Measurements from ENCODE around the gene TRIP13. TPM values are rescaled to one million over a fixed set of nuclear protein-coding genes. Genes with fewer than 3 reads are reported as not detected.
"Not testable (repeated sequence)": the region's sequence is repeated elsewhere in the genome, so short reads cannot be mapped to it uniquely, and the experiment has no call there.

Gene TRIP13, protein sequence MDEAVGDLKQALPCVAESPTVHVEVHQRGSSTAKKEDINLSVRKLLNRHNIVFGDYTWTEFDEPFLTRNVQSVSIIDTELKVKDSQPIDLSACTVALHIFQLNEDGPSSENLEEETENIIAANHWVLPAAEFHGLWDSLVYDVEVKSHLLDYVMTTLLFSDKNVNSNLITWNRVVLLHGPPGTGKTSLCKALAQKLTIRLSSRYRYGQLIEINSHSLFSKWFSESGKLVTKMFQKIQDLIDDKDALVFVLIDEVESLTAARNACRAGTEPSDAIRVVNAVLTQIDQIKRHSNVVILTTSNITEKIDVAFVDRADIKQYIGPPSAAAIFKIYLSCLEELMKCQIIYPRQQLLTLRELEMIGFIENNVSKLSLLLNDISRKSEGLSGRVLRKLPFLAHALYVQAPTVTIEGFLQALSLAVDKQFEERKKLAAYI
- total RNA-seq = 1 to 10 TPM; 1.2 to 8.3 (median 3.5) TPM

DNA sequence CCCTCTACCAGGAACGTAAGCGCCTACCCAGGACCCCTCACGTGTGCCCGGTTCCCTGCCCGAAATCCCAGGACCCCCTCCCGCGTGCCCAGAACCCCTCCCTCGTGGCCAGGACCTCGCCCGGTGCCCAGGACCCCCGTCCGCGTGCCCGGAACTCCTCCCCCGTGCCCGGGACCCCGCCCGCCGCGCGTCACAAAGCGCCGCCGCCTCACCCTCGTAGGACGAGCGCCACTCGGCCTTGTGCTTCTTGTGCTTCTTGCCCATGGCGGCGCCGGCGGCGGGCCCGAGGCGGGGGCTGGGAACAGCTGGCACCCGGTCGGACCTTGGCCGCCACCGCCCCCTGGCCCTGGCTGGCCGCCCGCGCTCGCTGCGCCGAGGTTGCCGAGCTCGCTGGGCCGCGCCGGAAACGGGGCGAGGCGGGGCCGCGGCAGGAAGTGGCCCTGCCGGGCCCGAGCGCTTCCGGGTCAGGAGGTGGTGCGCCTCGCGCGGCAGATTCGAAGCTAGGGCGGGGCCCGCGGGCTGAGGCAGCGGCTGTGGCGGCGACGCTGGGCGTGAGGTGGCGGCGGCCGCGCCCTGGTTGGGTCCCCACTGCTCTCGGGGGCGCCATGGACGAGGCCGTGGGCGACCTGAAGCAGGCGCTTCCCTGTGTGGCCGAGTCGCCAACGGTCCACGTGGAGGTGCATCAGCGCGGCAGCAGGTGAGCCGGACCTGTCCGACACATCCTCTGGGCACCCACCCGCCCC, at the start of gene TRIP13, which contains the start of gene BRD9:
Gene TRIP13 (plus strand): TSS at position 491 of the 743 bp plus-strand sequence. CDS start 115 bp downstream, at position 606.
Gene BRD9 (minus strand): TSS at position 408 of the 743 bp plus-strand sequence. CDS start 144 bp downstream, at position 264.
- H3K27me3 ChIP-seq = no peaks in the 10 kb centered on the region
- H3K9me3 ChIP-seq = no peaks in the 10 kb centered on the region
- H3K4me3 ChIP-seq = peak within 1 kb of the TSS; percentile 75 to 95 (median 78)
- peak; percentile 71 to 96 (median 91) for DNase-seq
- peaks cover 0 to 21% (median 13%) of the 10 kb centered on the region in 4 donors for H3K4me1 ChIP-seq
- TF ChIP-seq POLR2A (IDR thresholded peaks at IDR 0.05) = peak; percentile 15 to 43
- TF ChIP-seq, protein P1, sequence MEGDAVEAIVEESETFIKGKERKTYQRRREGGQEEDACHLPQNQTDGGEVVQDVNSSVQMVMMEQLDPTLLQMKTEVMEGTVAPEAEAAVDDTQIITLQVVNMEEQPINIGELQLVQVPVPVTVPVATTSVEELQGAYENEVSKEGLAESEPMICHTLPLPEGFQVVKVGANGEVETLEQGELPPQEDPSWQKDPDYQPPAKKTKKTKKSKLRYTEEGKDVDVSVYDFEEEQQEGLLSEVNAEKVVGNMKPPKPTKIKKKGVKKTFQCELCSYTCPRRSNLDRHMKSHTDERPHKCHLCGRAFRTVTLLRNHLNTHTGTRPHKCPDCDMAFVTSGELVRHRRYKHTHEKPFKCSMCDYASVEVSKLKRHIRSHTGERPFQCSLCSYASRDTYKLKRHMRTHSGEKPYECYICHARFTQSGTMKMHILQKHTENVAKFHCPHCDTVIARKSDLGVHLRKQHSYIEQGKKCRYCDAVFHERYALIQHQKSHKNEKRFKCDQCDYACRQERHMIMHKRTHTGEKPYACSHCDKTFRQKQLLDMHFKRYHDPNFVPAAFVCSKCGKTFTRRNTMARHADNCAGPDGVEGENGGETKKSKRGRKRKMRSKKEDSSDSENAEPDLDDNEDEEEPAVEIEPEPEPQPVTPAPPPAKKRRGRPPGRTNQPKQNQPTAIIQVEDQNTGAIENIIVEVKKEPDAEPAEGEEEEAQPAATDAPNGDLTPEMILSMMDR (IDR thresholded peaks at IDR 0.05) = peak in 3 of 6 experiments; percentile 2 to 33 (median 13)
- peaks cover 0 to 28% (median 0%) of the 10 kb centered on the region in 3 donors for H3K36me3 ChIP-seq
- peak within 1 kb of the TSS; percentile 87 to 95 (median 90) for H3K27ac ChIP-seq

GRCh38 chr5:843371-843770, 49.3 kb upstream of the TRIP13 start:
- H3K9me3 ChIP-seq, H3K36me3 ChIP-seq, H3K4me3 ChIP-seq, H3K4me1 ChIP-seq, H3K27me3 ChIP-seq, H3K27ac ChIP-seq: not testable (repeated sequence)
- DNase-seq = peak in 1 of 3 donors; percentile 26

GRCh38 chr5:843926-844325, 48.8 kb upstream of the TRIP13 start:
- not testable (repeated sequence) for H3K4me1 ChIP-seq, H3K4me3 ChIP-seq, H3K9me3 ChIP-seq, H3K27me3 ChIP-seq, H3K27ac ChIP-seq, H3K36me3 ChIP-seq
- peak in 2 of 3 donors; percentile 32 to 45 for DNase-seq

- not testable (repeated sequence) for H3K27ac ChIP-seq, H3K27me3 ChIP-seq, H3K9me3 ChIP-seq, H3K36me3 ChIP-seq, H3K4me3 ChIP-seq, H3K4me1 ChIP-seq
- peak in 2 of 3 donors; percentile 39 to 47 for DNase-seq
Observed at GRCh38 chr5:844426-844825, 48.3 kb upstream of the TRIP13 start.

DNA sequence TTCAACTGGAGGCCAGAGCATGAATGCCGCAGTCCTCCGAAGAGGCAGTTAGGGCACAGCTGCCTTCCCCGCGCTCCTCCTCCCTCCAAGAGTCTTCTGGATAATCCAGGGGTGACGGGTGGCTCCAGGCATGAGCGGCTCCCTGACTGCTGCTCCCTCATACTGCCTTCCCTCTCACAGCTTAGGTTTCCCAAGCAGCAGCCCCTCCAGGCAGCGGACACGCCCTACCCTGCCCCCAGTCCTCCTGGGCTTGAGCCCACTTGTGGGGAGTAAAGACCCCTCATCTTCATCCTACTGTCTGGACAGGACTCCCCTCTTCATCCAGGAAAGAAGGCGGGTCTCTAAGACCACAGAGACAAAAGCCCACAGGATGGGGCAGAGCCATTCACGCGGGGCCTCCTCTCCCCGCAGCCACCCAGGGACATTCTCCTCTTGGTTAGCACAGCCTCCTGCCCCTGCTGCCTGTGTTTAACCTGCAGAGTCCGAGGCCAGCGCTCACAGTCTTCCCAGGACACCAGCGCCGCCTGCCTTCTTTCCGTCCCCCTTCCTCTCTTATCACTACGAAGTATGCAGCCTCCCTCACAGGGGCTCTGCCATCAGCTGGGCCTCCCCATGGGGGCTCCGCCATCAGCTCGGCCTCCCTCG, 47.5 kb upstream of the TRIP13 start:
- not testable (repeated sequence) for H3K4me3 ChIP-seq, H3K4me1 ChIP-seq, H3K27me3 ChIP-seq, H3K36me3 ChIP-seq, H3K9me3 ChIP-seq, H3K27ac ChIP-seq
- peak in 2 of 3 donors; percentile 44 to 46 for DNase-seq

DNA sequence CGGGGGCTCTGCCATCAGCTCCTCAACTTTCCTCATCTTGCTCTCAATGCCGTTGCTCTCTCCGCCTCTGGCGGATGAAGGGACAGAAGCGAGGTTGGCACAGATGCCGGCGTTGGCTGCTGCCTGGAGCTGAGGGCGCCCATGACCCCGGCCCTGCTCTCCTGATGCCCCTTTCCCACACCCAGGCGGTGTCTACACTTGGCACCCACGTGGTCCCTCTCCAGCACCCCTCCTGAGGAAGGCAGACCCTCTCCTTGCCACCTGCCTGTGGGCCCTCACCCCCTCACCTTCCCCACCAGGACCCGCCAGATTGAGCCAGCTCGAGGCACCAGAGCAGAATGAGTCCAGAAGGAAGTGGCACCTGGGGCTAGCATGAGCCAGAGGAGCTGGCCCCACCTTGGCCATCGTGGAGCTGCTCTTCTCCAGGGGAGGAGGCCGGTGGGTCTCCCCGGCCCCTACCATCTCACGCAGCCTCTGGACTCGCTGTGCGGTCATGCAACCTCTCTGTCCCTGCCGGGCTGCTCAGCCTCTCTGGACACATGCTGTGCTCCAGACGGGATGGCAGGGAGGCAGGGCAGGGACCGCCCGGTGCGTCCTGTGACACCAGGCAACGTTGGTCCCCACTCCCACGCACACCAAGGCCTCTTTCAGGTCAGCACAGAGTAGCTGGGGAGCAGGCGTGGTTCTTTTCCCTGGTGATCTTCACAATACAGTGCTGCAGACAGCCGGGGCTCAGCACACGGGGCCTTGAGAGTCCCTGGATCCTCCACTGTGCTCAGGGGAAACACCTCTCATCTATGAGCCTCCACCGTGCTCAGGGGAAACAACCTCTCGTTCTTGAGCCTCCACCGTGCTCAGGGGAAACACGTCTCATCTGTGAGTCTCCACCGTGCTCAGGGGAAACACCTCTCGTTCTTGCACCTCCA, 46.7 kb upstream of the TRIP13 start:
- H3K27ac ChIP-seq, H3K4me3 ChIP-seq, H3K36me3 ChIP-seq, DNase-seq, H3K4me1 ChIP-seq, H3K9me3 ChIP-seq, H3K27me3 ChIP-seq: not testable (repeated sequence)

GRCh38 chr5:846602-847091, 46.0 kb upstream of the TRIP13 start:
- H3K4me1 ChIP-seq, H3K4me3 ChIP-seq, H3K9me3 ChIP-seq, H3K27ac ChIP-seq, H3K27me3 ChIP-seq, H3K36me3 ChIP-seq: not testable (repeated sequence)
- DNase-seq = peak in 2 of 3 donors; percentile 34 to 38

- not testable (repeated sequence) for DNase-seq
Observed at GRCh38 chr5:847212-847611, 45.5 kb upstream of the TRIP13 start.

DNA sequence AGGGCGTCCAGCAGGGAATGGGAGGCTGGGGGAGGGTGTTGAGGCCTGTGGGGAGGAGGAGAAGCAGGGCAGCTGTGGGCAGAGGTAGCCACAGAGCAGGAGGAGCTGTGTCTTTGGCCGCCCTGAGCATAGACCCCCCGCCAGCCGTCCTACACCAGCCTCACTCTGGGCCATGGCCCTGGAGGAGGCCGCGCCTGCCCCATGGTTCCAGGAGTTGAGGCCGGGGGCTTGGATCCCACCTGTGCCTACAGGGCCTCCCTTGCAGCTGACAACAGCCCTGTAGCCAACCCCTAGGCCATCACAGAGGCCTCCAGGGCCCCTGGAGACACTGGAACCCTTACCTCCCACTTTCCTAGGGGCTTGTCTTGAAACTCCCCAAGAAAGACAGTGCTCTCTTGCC, 44.9 kb upstream of the TRIP13 start:
- not testable (repeated sequence) for H3K27me3 ChIP-seq, H3K9me3 ChIP-seq, H3K36me3 ChIP-seq, H3K27ac ChIP-seq, DNase-seq, H3K4me1 ChIP-seq, H3K4me3 ChIP-seq

More at GRCh38 chr5:847212-847611, 45.5 kb upstream of the TRIP13 start:
- not testable (repeated sequence) for H3K4me1 ChIP-seq, H3K4me3 ChIP-seq, H3K27me3 ChIP-seq, H3K9me3 ChIP-seq, H3K36me3 ChIP-seq, H3K27ac ChIP-seq

Data from Peyer's patch (tissue), 4 donors.